D721Med (cell line): ENCODE data around the gene POLR2A.

Experiments
- DNase-seq: peaks from one replicate; pipeline ENCODE4 v3.0.0; 2011; ENCODE audit warnings: low spot score; ENCODE audit not compliant: insufficient read length
- FAIRE-seq: peaks from 2 replicates; lab custom pipeline; 2011; peaks lifted over from hg19 to GRCh38; lab: Jason Lieb, UNC
- CTCF ChIP-seq: IDR thresholded peaks from 2 replicates; pipeline ENCODE4 v1.5.1; 2012; ENCODE audit warnings: mild to moderate bottlenecking, control low read depth; ENCODE audit not compliant: insufficient read depth; ENCODE audit errors: missing control alignments

Gene POLR2A

GRCh38 chr17:7443499-7444485, 40.4 kb upstream of the POLR2A start:
- DNase-seq (no peak), FAIRE-seq (no peak)
- TF ChIP-seq CTCF: no peak

GRCh38 chr17:7444682-7445618, 39.2 kb upstream of the POLR2A start, which contains the start of gene CHRNB1:
TSS of gene CHRNB1 (plus strand) at chr17:7445061. CDS start at chr17:7445128, 67 bp downstream.
- no peak for TF ChIP-seq CTCF
- no peak for DNase-seq
- FAIRE-seq: no peak

- TF ChIP-seq CTCF: no peak
- DNase-seq: no peak
Observed at GRCh38 chr17:7445619-7445968, 38.6 kb upstream of the POLR2A start.

GRCh38 chr17:7448461-7448860, 35.7 kb upstream of the POLR2A start:
- peak; percentile 71 for FAIRE-seq

More at GRCh38 chr17:7445619-7445968, 38.6 kb upstream of the POLR2A start:
- FAIRE-seq: no peak

GRCh38 chr17:7459961-7460545, 24.1 kb upstream of the POLR2A start:
- TF ChIP-seq CTCF: no peak
- DNase-seq: no peak
- FAIRE-seq: no peak

More at GRCh38 chr17:7448461-7448860, 35.7 kb upstream of the POLR2A start:
- peak; percentile 96 for DNase-seq
- no peak for TF ChIP-seq CTCF

- no peak for DNase-seq
- no peak for FAIRE-seq
- no peak for TF ChIP-seq CTCF
Observed at GRCh38 chr17:7460850-7461660, 23.1 kb upstream of the POLR2A start.
